GM18907 (cell line): ENCODE data around the gene RIMOC1.

Source experiments
- ATAC-seq: cut with Tn5 transposase; IDR thresholded peaks from one replicate; pipeline ENCODE4 v1.9.1; 2021; ENCODE audit warnings: mild to moderate bottlenecking, moderate library complexity; ENCODE audit not compliant: unreplicated experiment

RIMOC1 gene, protein sequence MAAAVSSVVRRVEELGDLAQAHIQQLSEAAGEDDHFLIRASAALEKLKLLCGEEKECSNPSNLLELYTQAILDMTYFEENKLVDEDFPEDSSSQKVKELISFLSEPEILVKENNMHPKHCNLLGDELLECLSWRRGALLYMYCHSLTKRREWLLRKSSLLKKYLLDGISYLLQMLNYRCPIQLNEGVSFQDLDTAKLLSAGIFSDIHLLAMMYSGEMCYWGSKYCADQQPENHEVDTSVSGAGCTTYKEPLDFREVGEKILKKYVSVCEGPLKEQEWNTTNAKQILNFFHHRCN

DNA sequence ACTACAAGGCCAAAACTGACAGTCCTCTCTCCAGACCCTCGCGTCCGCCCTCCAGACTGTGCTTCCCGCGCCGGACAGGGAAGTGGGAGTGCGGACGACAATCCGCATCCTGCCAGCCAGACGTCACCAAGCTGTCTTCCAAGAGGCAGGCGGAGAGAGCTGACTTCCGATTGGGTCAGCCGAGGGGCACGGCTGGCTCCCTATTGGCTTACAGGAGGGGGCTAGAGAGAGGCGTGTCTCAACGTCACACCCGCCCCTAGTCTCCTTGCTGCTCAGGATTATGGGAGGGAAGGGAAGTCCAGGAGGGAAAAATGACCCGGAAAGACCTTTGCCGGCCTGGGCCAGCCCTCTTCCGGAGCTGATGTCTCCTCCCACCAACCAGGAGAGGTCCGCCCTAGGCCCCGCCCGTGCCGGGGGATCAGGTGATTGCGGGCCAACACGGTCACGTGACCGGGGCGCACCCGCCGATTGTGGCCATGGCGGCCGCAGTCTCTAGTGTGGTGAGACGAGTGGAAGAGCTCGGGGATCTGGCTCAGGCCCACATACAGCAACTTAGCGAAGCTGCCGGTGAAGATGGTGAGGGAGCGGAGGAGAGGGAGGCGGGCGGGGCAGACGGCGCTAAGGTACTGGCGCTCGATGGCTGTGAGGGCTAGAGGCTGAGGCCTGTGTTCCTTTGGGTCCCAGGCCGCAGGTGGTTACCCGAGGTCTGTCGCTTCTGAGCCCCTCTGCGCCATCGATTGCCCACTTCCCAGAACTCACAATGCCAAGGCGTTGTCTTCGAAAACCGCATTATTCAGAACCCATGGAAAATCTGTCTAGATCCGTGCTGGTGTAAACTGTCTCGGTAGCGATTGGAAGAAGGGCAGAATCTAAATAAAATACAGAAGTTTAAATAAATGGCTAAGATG lies at the start of gene RIMOC1:
TSS of gene RIMOC1 (plus strand) at position 453 of the 908 bp plus-strand sequence. CDS start at position 477, 24 bp downstream.
- peak; percentile 100 for ATAC-seq

DNA sequence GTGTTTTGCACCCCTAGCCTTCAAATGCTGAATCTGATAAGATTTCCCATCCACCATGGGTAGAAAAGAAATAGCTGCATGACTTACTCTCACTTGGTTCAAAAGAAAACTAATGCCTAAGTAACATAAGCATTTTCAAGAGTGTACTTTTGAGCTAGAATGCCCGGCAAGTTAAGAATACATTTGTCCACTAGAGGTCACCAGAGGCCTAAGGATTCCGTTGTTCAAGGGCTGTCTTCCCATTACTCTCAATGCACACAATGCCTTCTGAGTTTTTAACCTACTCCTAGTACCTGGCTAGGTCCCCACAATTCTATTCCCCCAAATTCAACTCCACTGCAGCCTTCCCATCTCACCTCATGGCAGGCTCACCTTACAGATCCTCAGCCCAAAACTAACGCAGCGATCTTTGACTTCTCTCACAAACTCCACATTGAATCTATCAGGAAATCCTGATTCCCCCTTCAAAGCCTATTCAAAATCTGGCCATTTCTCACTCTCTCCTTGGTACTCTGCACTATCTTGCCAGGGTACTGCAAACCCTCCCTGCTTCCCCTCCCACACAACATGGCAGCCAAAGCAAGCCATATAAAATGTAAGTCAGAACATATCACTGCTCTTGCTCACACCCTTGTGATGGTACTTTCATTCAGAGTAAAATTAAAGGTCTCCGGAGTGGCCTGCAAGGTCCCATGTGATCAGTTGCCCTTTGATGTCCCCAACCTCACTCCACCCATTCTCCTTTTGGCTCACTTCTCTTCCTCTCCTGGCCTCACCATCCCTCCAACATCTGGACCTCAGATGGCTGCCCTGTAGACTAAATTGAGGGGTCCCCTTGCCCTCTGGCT lies 47.3 kb upstream of the RIMOC1 start:
- peak; percentile 92 for ATAC-seq

DNA sequence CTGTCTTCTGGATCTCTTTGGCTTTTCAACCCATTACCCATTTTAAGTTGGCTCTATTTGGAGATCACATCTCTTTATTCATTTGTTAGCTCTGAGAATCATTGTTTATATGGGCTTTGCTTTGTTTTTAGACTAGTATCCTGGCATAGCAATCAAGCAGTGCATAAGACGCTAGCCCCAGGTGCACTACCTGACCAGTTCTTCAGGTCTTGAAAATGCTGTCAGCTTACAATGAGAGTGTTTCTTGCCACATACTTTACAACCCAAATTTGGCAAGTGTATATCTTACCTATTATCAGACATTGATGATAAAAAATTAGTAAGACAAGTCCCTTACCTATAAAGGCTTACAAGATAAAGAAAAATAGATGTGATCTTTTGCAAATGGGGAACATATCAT lies 46.2 kb upstream of the RIMOC1 start:
- no peak for ATAC-seq

DNA sequence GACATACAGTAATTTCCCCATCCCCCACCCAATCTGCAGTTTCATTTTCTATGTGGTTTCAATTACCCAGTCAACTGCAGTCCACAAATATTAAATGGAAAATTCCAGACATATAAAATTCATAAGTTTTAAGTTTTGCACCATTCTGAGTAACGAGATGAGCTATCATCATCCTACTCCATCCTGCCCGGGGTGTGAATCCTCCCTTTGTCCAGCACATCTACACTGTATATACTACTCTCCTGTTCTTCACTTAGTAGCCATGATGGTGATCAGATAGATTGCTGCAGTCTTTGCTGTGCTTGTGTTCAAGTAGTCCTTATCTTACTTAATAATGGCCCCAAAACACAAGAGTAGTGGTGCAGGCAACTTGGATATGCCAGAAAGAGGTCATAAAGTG lies 45.3 kb upstream of the RIMOC1 start:
- ATAC-seq: no peak

DNA sequence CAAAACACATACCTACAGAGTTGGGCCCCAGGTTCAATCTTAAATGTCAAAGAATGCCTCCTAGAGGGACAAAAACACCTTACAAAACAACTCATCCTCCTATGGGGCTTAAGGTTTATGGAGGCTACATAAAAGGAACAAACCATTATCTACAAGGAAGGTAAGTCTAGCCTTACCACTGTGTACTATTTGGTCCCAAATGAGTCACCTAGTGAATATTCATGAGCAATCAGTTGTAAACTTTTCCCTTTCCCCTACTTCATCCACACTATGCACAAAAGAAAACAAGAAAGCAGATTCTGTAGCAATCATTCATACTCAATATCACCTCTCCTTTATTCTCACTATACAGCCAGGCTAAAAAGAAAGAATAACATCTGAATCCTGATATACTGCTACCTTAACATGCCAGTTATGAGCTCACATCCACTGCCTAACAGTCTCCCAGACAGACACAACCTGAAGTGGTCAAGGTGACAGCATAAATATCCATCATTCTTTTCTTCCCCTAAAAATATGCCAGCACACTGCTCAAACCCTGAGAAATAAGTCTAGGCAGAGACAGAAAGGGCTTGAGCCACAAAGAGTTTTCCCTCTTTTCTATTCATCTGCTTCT lies 40.2 kb upstream of the RIMOC1 start:
- peak; percentile 66 for ATAC-seq

DNA sequence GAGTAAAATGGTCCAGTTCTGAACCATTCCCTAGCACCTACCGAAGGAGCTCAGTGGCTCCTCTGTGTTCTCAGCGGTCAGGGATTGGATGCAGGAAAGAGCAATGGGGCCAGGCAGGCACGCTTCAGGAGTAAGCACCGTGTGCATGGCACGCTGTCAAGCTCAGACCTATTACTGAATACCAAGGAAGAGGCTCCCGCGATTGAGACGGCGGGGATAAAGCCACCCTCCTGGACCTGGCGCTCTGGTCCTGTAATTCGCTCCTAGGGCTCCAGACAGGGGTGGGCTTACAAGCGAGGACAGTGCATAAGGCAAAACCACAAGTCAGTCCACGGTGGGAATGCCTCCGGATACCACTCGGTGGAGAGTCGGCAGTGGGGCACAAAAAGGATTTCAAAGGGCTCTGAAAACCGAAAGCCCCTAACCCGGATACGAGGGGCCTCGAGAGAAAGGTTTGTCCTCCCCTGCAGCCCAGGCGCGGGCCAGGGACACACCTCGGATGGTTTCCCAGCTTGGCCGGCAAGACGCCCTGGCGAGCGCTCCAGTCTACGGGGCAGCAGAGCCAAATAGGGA lies 34.9 kb upstream of the RIMOC1 start:
- ATAC-seq: no peak

DNA sequence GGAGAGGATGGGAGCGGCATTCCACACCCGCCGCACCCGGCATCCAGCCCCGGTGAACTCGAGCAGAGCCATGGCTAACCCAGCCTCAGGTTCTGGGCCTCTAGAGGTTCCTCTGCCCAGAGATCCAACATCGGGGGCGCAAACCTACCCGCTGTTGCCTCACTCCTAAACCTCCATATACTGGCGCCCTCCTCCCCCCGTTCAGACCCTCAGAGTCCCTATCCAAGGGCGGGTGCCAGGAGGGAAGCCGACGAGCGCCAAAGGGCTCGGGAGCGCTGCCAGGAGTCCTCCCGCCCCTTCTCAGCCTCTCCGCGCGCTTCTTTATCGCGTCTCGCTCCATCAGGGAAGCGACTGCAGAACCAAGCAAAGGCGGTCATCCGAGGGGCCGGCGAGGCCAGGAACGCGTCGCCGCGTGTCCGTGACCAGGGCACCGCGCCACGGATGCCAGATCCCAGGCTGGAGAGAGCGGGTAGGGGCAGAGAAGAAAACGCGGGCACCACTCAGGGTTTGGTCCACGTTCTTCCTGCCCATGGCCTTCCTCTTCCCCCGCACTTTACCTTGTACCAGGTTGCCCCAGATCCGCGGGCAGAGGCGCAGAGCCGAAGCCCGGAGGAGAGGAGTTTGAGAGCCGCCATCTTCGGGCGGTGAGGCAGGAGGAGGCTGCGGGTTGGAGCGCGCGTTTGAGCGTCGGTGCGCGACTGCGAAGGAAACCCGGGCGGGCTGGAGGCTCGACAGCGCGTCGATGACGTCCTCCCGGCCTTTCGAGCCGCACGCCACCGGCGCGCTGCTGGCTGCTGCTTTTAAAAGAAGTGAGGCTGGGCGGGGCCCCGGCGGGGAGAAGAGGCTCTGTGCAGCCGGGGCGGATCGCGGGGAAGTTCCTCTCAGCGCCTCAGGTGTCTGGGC lies 34.2 kb upstream of the RIMOC1 start, which contains the start of gene OXCT1:
TSS of gene OXCT1 (minus strand) at position 702 of the 903 bp plus-strand sequence. CDS start at position 635, 67 bp downstream.
- peak; percentile 94 for ATAC-seq

DNA sequence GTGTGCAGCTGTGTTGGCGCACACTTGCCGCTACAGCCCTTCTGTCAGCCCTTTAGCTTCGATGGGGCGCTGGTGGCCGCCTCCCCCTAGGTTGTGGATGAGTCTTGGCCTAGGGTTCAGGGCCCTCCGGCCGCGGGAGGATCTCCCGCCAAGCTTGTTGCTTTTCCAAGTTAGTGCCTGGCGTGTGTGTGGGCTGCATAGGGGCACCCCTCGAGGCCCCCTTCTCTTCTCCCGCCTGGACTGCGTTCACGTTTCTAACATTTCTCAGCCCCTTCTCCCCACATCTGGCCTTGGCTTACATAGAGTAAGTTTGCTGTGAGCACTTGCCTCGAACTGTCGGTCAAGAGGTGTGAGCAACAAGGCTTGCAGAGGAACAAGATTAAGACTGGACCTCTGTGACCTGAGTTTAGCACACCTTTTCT lies 33.5 kb upstream of the RIMOC1 start:
- ATAC-seq: no peak

DNA sequence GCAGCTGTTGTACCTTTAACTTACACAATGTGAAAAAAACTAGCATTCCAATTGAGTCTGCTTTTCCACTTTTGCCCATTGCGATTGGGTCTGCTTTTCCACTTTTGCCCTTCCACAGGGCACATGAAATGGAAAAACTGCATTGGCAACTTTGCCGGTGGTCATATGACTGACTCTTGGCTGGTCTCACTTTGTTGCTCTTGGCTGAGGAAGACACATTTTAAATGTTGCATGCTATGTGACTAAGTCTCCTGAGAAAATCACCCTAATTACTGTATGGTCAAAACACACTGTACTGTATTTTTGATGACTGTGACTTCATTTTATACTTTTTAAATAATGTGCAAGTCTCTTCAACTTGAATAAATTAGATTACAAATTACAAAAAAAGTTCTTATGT lies 32.3 kb upstream of the RIMOC1 start:
- no peak for ATAC-seq

DNA sequence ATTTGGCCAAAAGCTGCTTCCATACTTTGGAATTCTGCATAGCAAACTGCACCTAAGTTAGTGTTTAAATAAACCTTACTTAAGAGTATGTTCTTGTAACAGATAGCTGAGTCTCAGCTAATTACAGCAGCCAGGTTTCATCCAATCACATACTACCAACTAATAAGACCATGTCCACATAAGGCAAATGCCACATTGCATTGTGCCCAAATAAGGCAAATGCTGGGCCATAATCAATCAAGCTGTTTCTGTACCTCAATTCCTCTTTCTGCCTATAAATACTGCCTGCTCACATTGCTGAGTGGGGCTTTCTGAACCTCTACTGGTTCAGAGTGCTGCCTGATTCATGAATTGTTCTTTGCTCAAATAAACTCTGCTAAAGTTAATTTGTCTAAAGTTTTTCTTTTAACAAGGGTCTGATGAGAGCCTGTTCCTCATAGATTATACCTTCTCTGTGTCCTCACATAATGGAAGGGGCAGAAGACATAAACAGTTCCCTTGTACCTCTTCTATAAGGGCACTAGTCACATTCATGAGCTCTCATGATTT lies 29.6 kb upstream of the RIMOC1 start:
- no peak for ATAC-seq

DNA sequence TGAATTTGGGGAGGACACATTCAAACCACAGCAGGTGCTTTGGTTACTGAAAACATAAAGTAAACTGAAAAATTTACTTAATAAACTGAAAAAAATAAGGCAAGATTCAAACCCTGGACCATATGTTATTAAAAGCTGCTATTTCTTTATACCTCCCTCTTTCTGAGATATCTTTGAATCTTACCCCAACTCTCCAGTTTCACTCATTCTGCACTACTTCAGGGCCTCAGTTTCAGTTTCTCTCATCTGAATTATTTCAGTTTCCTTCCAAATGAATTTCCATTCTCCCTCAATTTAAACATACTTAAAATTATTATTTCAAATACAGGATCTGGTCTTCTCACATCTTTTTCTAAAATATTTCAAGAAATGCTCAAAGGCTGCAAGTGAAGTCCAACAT lies 29.0 kb upstream of the RIMOC1 start:
- ATAC-seq: no peak

DNA sequence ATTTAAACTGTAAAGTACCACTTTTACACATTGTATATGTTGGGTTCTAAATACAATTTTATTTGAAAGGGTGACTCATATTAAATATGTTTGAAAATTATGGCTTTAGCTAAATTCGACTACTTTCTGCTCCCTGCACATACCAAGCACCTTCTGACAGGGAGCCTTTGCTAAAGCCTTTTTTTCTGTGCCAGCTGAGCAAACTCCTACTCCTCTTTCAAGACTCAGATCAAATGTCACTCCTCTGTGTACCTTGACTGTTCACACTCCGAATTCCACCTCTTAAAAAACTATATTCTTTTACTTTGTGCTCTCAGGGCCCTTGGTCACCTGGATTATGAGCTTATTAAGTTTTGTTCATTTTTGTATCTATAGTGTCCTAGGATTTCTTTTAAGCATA lies 27.5 kb upstream of the RIMOC1 start:
- no peak for ATAC-seq

DNA sequence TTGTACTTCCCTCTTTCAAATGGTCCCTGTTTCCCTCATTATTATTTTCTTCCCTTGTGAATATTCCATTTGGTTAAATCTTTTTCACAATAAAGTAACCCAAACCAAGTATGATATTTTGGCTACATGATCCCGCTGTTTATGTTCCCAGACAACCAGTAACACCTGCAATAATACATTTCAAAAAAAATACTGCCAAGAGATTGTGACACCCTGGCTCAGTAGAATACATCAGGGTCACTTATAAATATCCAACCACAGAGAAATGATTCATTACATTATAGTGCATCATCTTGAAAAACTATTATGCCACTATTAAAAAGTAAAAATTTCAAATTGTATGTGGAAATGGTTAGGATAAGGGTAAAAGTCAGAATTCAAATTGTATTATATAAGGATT lies 26.7 kb upstream of the RIMOC1 start:
- no peak for ATAC-seq

DNA sequence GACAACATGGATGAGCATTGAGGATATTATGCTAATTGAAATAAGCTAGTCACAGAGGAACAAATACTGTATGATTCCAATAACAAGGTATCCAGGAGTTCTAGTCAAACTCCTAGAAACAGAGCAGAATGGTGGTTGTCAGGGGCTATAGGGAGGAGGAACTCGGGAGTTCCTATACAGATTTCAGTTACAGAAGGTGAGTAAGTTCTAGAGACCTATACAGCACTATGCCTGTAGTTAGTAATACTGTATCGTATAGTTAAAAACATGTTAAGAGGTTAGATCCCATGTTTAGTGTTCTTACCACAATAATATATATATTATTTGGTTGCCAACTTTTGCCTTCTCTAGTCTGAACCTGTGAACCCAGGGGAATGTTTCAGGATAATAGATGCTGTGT lies 26.0 kb upstream of the RIMOC1 start:
- ATAC-seq: peak; percentile 57

DNA sequence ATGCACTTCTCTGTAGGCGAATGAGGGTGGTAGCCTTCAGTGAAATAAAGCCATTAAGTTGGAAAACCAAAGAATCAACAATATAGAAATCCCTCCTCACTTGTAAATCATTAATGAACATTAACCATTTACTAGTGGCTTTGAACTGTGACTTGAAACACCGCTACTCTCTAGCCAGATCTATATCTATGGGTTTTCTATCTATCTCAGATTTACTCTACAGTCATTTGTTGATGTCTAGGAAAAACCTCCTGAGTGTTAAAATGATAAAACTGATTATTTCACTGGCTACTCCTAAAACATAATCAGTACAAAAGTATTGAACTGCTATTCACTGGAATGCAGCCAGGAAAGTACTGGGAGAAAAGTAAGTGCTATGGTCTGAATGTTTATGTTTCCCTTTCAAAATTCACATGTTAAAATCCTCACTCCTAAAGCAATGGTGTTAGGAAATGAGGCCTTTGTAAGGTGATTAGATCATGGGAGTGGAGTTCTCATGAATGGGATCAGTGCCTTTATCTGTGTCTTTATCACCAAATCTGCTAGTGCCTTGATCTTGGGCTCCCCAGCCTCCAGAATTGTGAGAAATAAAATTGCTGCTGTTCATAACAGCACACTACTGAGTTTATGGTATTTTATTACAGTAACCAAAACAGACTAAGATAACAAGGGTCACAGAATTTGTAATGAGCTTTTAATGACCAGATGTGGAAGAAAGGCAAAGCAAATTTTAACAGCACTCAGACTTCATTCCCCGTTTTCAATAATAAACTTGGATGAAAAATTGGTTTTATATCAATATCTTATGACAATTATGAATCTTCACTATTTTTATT lies 25.3 kb upstream of the RIMOC1 start:
- ATAC-seq: peak; percentile 84

DNA sequence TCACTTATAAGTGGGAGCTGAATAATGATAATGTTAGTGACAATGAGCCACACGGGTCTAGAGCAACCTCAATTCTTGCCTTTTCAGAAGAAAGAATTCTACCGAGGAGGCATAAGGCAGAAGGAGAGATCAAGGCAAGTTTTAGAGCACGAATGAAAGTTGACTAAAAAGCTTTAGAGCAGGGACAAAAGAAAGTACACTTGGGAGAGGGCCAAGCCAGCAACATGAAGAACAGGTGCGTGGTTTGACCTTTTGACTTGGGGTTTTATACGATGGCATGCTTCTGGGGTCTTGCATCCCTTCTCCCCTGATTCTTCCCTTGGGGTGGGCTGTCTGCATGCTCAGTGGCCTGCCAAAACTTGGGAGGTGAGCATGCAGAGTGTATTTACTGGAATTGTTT lies 21.4 kb upstream of the RIMOC1 start:
- no peak for ATAC-seq

DNA sequence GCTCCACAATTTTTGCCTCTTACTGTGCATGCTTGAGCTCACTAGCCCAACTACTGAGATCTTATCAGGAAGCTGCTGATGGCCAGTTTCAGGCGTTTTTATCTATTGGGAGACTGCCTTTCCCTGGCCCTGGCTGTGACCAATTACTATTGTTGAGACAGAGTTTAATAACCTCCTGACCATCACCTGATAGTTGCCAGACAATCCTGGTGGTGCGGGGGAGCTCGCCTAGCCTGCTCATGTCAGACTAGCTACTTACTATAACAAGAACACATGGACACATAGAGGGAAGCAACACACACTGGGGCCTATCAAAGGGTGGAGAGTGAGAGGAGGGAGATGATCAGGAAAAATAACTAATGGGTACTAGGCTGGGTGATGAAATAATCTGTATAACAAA lies 20.9 kb upstream of the RIMOC1 start:
- no peak for ATAC-seq

DNA sequence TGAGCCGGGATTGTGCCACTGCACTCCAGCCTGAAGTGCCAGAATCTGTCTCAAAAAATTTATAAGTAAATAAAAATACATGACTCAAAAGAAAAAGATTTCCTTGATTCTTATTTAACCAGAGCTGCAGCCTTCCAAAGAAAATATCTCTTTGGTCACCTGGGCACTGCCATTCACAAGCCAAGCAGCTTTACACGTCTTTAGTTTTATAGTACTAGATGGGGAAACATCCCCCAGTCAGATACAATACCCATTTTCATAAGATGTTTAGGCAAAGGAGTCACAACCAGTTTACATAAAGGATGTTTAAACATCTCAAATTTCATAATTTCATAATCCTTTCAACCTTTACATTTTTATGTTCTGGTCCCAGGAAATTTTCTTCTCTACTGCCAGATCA lies 20.2 kb upstream of the RIMOC1 start:
- ATAC-seq: no peak
